ENCODE measurements around the gene TRIM72. TPM values are rescaled to one million over a fixed set of nuclear protein-coding genes. Genes with fewer than 3 reads are reported as not detected.
A peak's percentile ranks its signal among the peaks of the same experiment; 100 is the strongest.

TRIM72 gene
- total RNA-seq, 1 donor from 2014 or later, result 0.18 TPM

DNA sequence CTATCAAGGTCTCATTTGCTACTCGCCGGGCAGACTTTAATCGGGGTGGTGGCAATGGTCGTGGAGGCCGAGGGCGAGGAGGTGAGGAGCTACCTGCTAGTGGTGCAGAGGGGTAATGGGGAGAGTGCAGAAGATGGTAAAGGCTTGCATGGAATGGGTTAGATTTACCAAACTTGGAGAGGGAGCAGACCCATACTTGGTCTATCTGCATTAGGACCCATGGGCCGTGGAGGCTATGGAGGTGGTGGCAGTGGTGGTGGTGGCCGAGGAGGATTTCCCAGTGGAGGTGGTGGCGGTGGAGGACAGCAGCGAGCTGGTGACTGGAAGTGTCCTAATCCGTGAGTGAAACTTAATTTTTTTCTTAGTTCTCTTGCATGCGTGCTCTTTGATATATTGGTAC, 23.9 kb upstream of the TRIM72 start:
- Mint-ChIP-seq H3K4me1 (ENCODE audit: unreplicated experiment) (peaks cover 61% of the 10 kb centered on the region), H3K36me3 (ENCODE audit: low read depth, unreplicated experiment) (peaks cover 90% of the 10 kb centered on the region), H3K9me3 (ENCODE audit: unreplicated experiment) (no peaks in the 10 kb centered on the region), H3K4me3 (ENCODE audit: unreplicated experiment) (peak overlapping the region; percentile 70), H3K27me3 (ENCODE audit: unreplicated experiment) (peaks cover 16% of the 10 kb centered on the region), H3K27ac (ENCODE audit: unreplicated experiment) (peak overlapping the region; percentile 92)
- no peak for DNase-seq (ENCODE audit: low spot score)
- TF ChIP-seq CTCF (IDR thresholded peaks at IDR 0.05; ENCODE audit: unreplicated experiment), result no peak

- no peak for DNase-seq (ENCODE audit: low spot score)
- H3K4me3 Mint-ChIP-seq (ENCODE audit: unreplicated experiment), result peak overlapping the region; percentile 66
- no peaks in the 10 kb centered on the region for H3K9me3 Mint-ChIP-seq (ENCODE audit: unreplicated experiment)
- peak overlapping the region; percentile 92 for H3K27ac Mint-ChIP-seq (ENCODE audit: unreplicated experiment)
- peaks cover 18% of the 10 kb centered on the region for H3K27me3 Mint-ChIP-seq (ENCODE audit: unreplicated experiment)
- H3K36me3 Mint-ChIP-seq (ENCODE audit: low read depth, unreplicated experiment), result peaks cover 83% of the 10 kb centered on the region
- TF ChIP-seq CTCF (IDR thresholded peaks at IDR 0.05; ENCODE audit: unreplicated experiment), result no peak
- H3K4me1 Mint-ChIP-seq (ENCODE audit: unreplicated experiment), result peaks cover 55% of the 10 kb centered on the region
These were observed 23.0 kb upstream of the TRIM72 start for GRCh38 chr16:31190818-31191444.

- H3K27ac Mint-ChIP-seq (ENCODE audit: unreplicated experiment), result peak overlapping the region; percentile 74
- peak overlapping the region; percentile 32 for H3K4me3 Mint-ChIP-seq (ENCODE audit: unreplicated experiment)
- H3K9me3 Mint-ChIP-seq (ENCODE audit: unreplicated experiment), result no peaks in the 10 kb centered on the region
- peaks cover 77% of the 10 kb centered on the region for H3K36me3 Mint-ChIP-seq (ENCODE audit: low read depth, unreplicated experiment)
- no peak for TF ChIP-seq CTCF (IDR thresholded peaks at IDR 0.05; ENCODE audit: unreplicated experiment)
- no peak for DNase-seq (ENCODE audit: low spot score)
- H3K4me1 Mint-ChIP-seq (ENCODE audit: unreplicated experiment), result peaks cover 55% of the 10 kb centered on the region
- H3K27me3 Mint-ChIP-seq (ENCODE audit: unreplicated experiment), result peaks cover 21% of the 10 kb centered on the region
These were observed 22.1 kb upstream of the TRIM72 start for GRCh38 chr16:31191697-31192428.

- peak overlapping the region; percentile 48 for H3K27ac Mint-ChIP-seq (ENCODE audit: unreplicated experiment)
- H3K9me3 Mint-ChIP-seq (ENCODE audit: unreplicated experiment), result no peaks in the 10 kb centered on the region
- peaks cover 50% of the 10 kb centered on the region for H3K4me1 Mint-ChIP-seq (ENCODE audit: unreplicated experiment)
- DNase-seq (ENCODE audit: low spot score), result no peak
- peaks cover 66% of the 10 kb centered on the region for H3K36me3 Mint-ChIP-seq (ENCODE audit: low read depth, unreplicated experiment)
- peak overlapping the region; percentile 82 for H3K4me3 Mint-ChIP-seq (ENCODE audit: unreplicated experiment)
- peaks cover 17% of the 10 kb centered on the region for H3K27me3 Mint-ChIP-seq (ENCODE audit: unreplicated experiment)
- no peak for TF ChIP-seq CTCF (IDR thresholded peaks at IDR 0.05; ENCODE audit: unreplicated experiment)
These were observed 20.9 kb upstream of the TRIM72 start for GRCh38 chr16:31192856-31193642.
